H1 (cell line): ENCODE data around the gene DSP. TPM values are rescaled to one million over a fixed set of nuclear protein-coding genes. Genes with fewer than 3 reads are reported as not detected.

Experiments
- ATF2 ChIP-seq: IDR thresholded peaks from 2 replicates; pipeline ENCODE4 v1.6.1; 2012; ENCODE audit warnings: low read length, inconsistent platforms
- ATF3 ChIP-seq: IDR thresholded peaks from 2 replicates; pipeline ENCODE4 v1.6.1; 2011; ENCODE audit warnings: low read depth, mild to moderate bottlenecking, low read length; ENCODE audit not compliant: insufficient read depth
- BCL11A ChIP-seq, 2 experiments: IDR thresholded peaks; one replicate each; pipeline ENCODE4 v1.6.1; 2011; ENCODE audit warnings: low read depth in 2 of 2, low read length in 2 of 2, mild to moderate bottlenecking in 2 of 2
- EGR1 ChIP-seq: IDR thresholded peaks from 2 replicates; pipeline ENCODE4 v1.6.1; 2011; ENCODE audit warnings: low read depth, low read length, borderline replicate concordance
- NANOG ChIP-seq: IDR thresholded peaks from 2 replicates; pipeline ENCODE4 v1.6.1; 2011; ENCODE audit warnings: low read length, low read depth, mild to moderate bottlenecking, inconsistent platforms; ENCODE audit not compliant: insufficient read depth, poor library complexity, severe bottlenecking
- polyA plus RNA-seq, 7 experiments: library from polyadenylated mRNA; depleted of rRNA in 3 of 7; stranded (reverse) in 5 of 7; unstranded in 2 of 7; fragments of >200 nt in 5 of 7; fragments of 200-250 nt in 2 of 7; gene quantifications; 1 replicate in 5 of 7; 2 replicates in 1 of 7; 4 replicates in 1 of 7; pipeline versions ENCODE4 v1.2.1 to v1.2.3, GENCODE V29; 2011 to 2013; ENCODE audit warnings: missing spikeins in 2 of 7, mixed read lengths in 2 of 7
- total RNA-seq: library from RNA; stranded (reverse); fragmentation: NEBNext Ultra II Directional; extraction: Animal tissue kit (Norgen Biotek cat#: 25700); gene quantifications from 2 replicates; pipeline ENCODE4 v1.2.1, GENCODE V29; 2021

The DSP gene
- total and polyA plus RNA-seq, 2 of the 8 experiments (the other 6 are each of a cell fraction or from before 2014, with no cell fraction given) = 14.3 to 48.5 TPM

GRCh38 chr6:7545316-7546019 lies 4.0 kb downstream of the DSP start (continued):
- TF ChIP-seq BCL11A (IDR thresholded peaks at IDR 0.05; ENCODE audit: low read depth in 2 of 2, low read length in 2 of 2) (no peak), NANOG (no peak), ATF2 (no peak), ATF3 (no peak), EGR1 (no peak)
- TF ChIP-seq, all 59 proteins: peak for 0
